AG09309 (cell line): ENCODE measurements around the gene EMC10.
A peak's percentile ranks its signal among the peaks of the same experiment; 100 is the strongest.
"Not testable (repeated sequence)": the region's sequence is repeated elsewhere in the genome, so short reads cannot be mapped to it uniquely, and the experiment has no call there.

Source experiments
- DNase-seq: peaks from one replicate; pipeline ENCODE4 v3.0.0-alpha.2; 2010; ENCODE audit warnings: low read depth
- H3K4me3 ChIP-seq: 2 replicates; pipeline ENCODE4 v1.5.1; 2011; ENCODE audit warnings: mild to moderate bottlenecking, low read depth, low read length, moderate library complexity; ENCODE audit not compliant: control insufficient read depth
- TF ChIP-seq, protein P1 (sequence below): IDR thresholded peaks from 2 replicates; pipeline ENCODE4 v1.5.1; 2011; ENCODE audit warnings: mild to moderate bottlenecking, low read depth, low read length, inconsistent platforms; ENCODE audit not compliant: insufficient read depth, control insufficient read depth; ENCODE audit errors: missing control alignments

Gene EMC10

GRCh38 chr19:50466706-50467039 is 9.6 kb upstream of the EMC10 start:
- TF ChIP-seq, protein P1, sequence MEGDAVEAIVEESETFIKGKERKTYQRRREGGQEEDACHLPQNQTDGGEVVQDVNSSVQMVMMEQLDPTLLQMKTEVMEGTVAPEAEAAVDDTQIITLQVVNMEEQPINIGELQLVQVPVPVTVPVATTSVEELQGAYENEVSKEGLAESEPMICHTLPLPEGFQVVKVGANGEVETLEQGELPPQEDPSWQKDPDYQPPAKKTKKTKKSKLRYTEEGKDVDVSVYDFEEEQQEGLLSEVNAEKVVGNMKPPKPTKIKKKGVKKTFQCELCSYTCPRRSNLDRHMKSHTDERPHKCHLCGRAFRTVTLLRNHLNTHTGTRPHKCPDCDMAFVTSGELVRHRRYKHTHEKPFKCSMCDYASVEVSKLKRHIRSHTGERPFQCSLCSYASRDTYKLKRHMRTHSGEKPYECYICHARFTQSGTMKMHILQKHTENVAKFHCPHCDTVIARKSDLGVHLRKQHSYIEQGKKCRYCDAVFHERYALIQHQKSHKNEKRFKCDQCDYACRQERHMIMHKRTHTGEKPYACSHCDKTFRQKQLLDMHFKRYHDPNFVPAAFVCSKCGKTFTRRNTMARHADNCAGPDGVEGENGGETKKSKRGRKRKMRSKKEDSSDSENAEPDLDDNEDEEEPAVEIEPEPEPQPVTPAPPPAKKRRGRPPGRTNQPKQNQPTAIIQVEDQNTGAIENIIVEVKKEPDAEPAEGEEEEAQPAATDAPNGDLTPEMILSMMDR: no peak
- DNase-seq: no peak

GRCh38 chr19:50467566-50467965 is 8.7 kb upstream of the EMC10 start:
- TF ChIP-seq, protein P1: no peak
- no peak overlapping the region for H3K4me3 ChIP-seq
- DNase-seq: no peak

More at GRCh38 chr19:50466706-50467039, 9.6 kb upstream of the EMC10 start:
- no peak overlapping the region for H3K4me3 ChIP-seq

- TF ChIP-seq, protein P1: no peak
- H3K4me3 ChIP-seq: no peak overlapping the region
- no peak for DNase-seq
Measured at GRCh38 chr19:50468818-50469217, 7.5 kb upstream of the EMC10 start.

GRCh38 chr19:50473336-50473735 is 3.0 kb upstream of the EMC10 start:
- DNase-seq, H3K4me3 ChIP-seq: not testable (repeated sequence)

DNA sequence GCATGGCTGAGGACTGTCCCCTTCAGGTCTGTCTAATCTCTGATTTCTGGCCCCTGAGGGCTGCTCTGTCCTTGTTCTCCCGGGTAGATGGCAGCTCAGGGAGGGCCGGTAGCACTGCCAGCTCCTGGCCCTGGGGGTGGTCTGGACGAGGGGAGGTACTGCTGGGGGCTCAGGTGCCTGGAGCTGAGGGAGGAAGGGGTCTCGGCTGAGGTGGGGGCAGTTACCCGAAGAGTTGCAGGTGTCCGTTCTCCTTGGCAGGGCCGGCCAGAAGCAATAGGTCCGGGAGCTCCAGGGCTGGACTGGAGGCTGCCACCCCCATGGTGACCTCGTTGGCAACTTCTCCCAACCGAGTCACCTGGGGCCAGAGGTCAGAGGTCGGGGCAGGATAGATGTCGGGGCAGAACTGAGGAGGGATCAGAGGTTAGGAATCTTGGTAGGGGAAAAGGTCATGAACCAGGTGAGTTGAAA is 1.2 kb upstream of the EMC10 start:
- DNase-seq: no peak
- TF ChIP-seq, protein P1: no peak
- H3K4me3 ChIP-seq: no peak overlapping the region

GRCh38 chr19:50475736-50476223 is 527 bp upstream of the EMC10 start:
- TF ChIP-seq, protein P1: no peak
- H3K4me3 ChIP-seq: no peak overlapping the region
- no peak for DNase-seq

- no peak for DNase-seq
- H3K4me3 ChIP-seq: peak overlapping the region; percentile 65
- TF ChIP-seq, protein P1: no peak
Measured at GRCh38 chr19:50476907-50477238, 566 bp downstream of the EMC10 start.
